ENCODE data around the gene CSF3. TPM values are rescaled to one million over a fixed set of nuclear protein-coding genes. Genes with fewer than 3 reads are reported as not detected.

The CSF3 gene
- total RNA-seq, 2 experiments from 2014 or later: not detected

DNA sequence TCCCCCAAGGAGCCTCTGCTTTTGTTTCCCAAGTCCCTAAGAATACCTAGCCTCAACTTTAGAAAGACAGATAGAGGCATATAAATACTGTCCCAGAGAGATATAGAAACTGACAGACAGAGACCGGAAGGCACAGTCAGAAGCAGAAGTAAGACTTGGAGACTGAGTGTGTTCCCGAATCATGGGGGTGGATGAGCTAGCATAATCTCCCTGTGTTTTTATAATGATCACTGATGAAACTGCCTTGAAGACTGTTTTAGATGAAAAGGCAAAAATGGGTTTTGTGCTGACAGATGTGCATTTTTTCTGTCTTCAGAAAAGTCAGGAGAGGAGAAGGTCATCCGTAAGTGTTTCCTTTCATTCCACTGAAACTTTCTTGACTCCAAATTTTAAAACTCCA lies 43.0 kb upstream of the CSF3 start:
- H3K79me2 ChIP-seq (ENCODE audit: insufficient read depth, low read depth, low read length): no peaks in the 10 kb centered on the region
- no TSS peak for BruUV-seq (replicated peaks)
- H3K4me2 ChIP-seq (ENCODE audit: low read length): no peak overlapping the region
- H3K9me2 ChIP-seq (ENCODE audit: insufficient read depth, low read length): no peaks in the 10 kb centered on the region
- no peaks in the 10 kb centered on the region for H3K4me1 ChIP-seq (ENCODE audit: insufficient read depth, low read length, poor library complexity, severe bottlenecking)
- no peaks in the 10 kb centered on the region for H3K9me3 ChIP-seq (ENCODE audit: low read length)
- DNase-seq (ENCODE audit: low spot score): no peak
- no peaks in the 10 kb centered on the region for H4K20me1 ChIP-seq (ENCODE audit: insufficient read depth, low read length)
- TF ChIP-seq EZH2phosphoT487 (IDR thresholded peaks at IDR 0.05; ENCODE audit: borderline replicate concordance, low read depth, low read length): no peak
- TF ChIP-seq, protein P1, sequence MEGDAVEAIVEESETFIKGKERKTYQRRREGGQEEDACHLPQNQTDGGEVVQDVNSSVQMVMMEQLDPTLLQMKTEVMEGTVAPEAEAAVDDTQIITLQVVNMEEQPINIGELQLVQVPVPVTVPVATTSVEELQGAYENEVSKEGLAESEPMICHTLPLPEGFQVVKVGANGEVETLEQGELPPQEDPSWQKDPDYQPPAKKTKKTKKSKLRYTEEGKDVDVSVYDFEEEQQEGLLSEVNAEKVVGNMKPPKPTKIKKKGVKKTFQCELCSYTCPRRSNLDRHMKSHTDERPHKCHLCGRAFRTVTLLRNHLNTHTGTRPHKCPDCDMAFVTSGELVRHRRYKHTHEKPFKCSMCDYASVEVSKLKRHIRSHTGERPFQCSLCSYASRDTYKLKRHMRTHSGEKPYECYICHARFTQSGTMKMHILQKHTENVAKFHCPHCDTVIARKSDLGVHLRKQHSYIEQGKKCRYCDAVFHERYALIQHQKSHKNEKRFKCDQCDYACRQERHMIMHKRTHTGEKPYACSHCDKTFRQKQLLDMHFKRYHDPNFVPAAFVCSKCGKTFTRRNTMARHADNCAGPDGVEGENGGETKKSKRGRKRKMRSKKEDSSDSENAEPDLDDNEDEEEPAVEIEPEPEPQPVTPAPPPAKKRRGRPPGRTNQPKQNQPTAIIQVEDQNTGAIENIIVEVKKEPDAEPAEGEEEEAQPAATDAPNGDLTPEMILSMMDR (conservative IDR thresholded peaks at IDR 0.05; ENCODE audit: low read length): no peak
- no peak overlapping the region for H2AFZ ChIP-seq (ENCODE audit: low read length)
- H3K4me3 ChIP-seq (ENCODE audit: low read depth, low read length, poor library complexity, severe bottlenecking): no peak overlapping the region
- ChIA-PET CTCF (ENCODE audit: unreplicated experiment) (no interaction called here), POLR2A (interaction anchor here (0.5 kb wide), 1 partner anchor 285 kb away, joined by 3 read pairs; no protein-coding TSS in a partner anchor)
- no peak overlapping the region for H3K27ac ChIP-seq (ENCODE audit: low read depth, low read length, poor library complexity, severe bottlenecking)
- intact Hi-C loops (cut with micrococcal nuclease; ENCODE audit: unreplicated experiment): no loop called here
- H3K36me3 ChIP-seq (ENCODE audit: insufficient read depth, low read length): no peaks in the 10 kb centered on the region

DNA sequence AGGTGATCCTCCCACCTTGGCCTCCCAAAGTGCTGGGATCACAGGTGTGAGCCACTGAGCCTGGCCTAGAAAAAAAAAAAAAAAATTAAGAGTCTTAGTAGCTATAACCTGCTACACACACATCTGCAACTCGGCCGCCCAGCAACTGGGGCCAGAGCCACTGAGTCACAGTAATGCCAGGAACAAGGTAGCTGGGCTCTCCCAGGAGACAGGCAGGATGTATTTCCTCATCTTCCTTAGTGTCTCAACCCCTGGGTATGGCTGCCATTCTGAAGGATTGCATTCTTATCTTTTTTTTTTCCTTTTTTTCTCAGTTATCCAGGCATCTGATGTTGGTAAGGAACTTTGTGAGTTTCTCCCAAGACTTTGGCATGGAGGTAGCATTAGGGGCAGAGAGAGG lies 41.7 kb upstream of the CSF3 start:
- ChIA-PET POLR2A (no interaction called here), CTCF (ENCODE audit: unreplicated experiment) (no interaction called here)

DNA sequence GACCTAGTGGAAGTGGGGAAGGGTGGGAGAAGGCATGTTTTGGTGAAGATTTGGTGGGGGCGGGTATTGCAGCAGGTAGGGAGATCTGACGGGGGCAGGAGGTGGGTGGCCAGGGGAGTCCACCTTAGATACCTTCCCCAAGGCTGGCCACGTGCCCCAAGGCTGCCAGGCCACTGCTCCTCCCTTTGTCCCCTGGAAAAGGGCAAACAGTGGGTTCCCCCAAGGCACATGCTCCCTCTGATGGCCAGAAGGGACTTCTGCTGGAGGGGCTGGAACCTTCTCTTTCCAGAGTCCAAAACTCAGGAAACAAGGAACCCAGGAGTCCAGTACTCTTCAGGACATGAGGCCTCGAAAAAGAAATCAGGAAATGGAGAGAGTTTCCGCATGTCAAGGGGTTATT lies 40.8 kb upstream of the CSF3 start:
- ChIA-PET CTCF (ENCODE audit: unreplicated experiment) (no interaction called here), POLR2A (no interaction called here)
- no peak for DNase-seq (ENCODE audit: low spot score)

More for the DNA sequence above, 41.7 kb upstream of the CSF3 start:
- Histone ChIP-seq H3K79me2 (ENCODE audit: insufficient read depth, low read depth, low read length) (no peaks in the 10 kb centered on the region), H3K27ac (ENCODE audit: low read depth, low read length, poor library complexity, severe bottlenecking) (no peak overlapping the region), H3K9me3 (ENCODE audit: low read length) (no peaks in the 10 kb centered on the region), H3K36me3 (ENCODE audit: insufficient read depth, low read length) (no peaks in the 10 kb centered on the region), H3K4me2 (ENCODE audit: low read length) (no peak overlapping the region), H2AFZ (ENCODE audit: low read length) (no peak overlapping the region), H3K4me3 (ENCODE audit: low read depth, low read length, poor library complexity, severe bottlenecking) (no peak overlapping the region), H4K20me1 (ENCODE audit: insufficient read depth, low read length) (no peaks in the 10 kb centered on the region), H3K9me2 (ENCODE audit: insufficient read depth, low read length) (no peaks in the 10 kb centered on the region), H3K4me1 (ENCODE audit: insufficient read depth, low read length, poor library complexity, severe bottlenecking) (no peaks in the 10 kb centered on the region)
- no peak for DNase-seq (ENCODE audit: low spot score)
- intact Hi-C loops (cut with micrococcal nuclease; ENCODE audit: unreplicated experiment): no loop called here
- TF ChIP-seq, protein P1 (conservative IDR thresholded peaks at IDR 0.05; ENCODE audit: low read length): no peak
- TF ChIP-seq EZH2phosphoT487 (IDR thresholded peaks at IDR 0.05; ENCODE audit: borderline replicate concordance, low read depth, low read length): no peak
- no TSS peak for BruUV-seq (replicated peaks)

More for the DNA sequence above, 40.8 kb upstream of the CSF3 start:
- no peak for TF ChIP-seq EZH2phosphoT487 (IDR thresholded peaks at IDR 0.05; ENCODE audit: borderline replicate concordance, low read depth, low read length)
- TF ChIP-seq, protein P1 (conservative IDR thresholded peaks at IDR 0.05; ENCODE audit: low read length): no peak
- no TSS peak for BruUV-seq (replicated peaks)
- Histone ChIP-seq H3K4me2 (ENCODE audit: low read length) (no peak overlapping the region), H4K20me1 (ENCODE audit: insufficient read depth, low read length) (no peaks in the 10 kb centered on the region), H3K4me3 (ENCODE audit: low read depth, low read length, poor library complexity, severe bottlenecking) (no peak overlapping the region), H2AFZ (ENCODE audit: low read length) (no peak overlapping the region), H3K27ac (ENCODE audit: low read depth, low read length, poor library complexity, severe bottlenecking) (no peak overlapping the region), H3K79me2 (ENCODE audit: insufficient read depth, low read depth, low read length) (no peaks in the 10 kb centered on the region), H3K36me3 (ENCODE audit: insufficient read depth, low read length) (no peaks in the 10 kb centered on the region), H3K9me2 (ENCODE audit: insufficient read depth, low read length) (no peaks in the 10 kb centered on the region), H3K4me1 (ENCODE audit: insufficient read depth, low read length, poor library complexity, severe bottlenecking) (peaks cover 5% of the 10 kb centered on the region), H3K9me3 (ENCODE audit: low read length) (no peaks in the 10 kb centered on the region)
- intact Hi-C loops (cut with micrococcal nuclease; ENCODE audit: unreplicated experiment): no loop called here
